H9 (cell line): ENCODE measurements around the gene MYO18A. TPM values are rescaled to one million over a fixed set of nuclear protein-coding genes. Genes with fewer than 3 reads are reported as not detected.

Experiments
- DNase-seq: peaks from one replicate; pipeline ENCODE4 v3.0.0-alpha.2; 2017
- H2AFZ ChIP-seq: one replicate; pipeline ENCODE4 v1.6.1; 2013; ENCODE audit warnings: mild to moderate bottlenecking, low read length, control low read depth, moderate library complexity
- H2AK5ac ChIP-seq: 2 replicates; pipeline ENCODE4 v1.6.1; 2013; ENCODE audit warnings: low read length, control low read depth, mixed read lengths; ENCODE audit not compliant: insufficient read length
- H2BK120ac ChIP-seq: one replicate; pipeline ENCODE4 v1.6.1; 2013; ENCODE audit warnings: low read depth, mild to moderate bottlenecking, low read length, control low read depth, inconsistent platforms; ENCODE audit not compliant: poor library complexity, severe bottlenecking
- H2BK12ac ChIP-seq: 2 replicates; pipeline ENCODE4 v1.6.1; 2013; ENCODE audit warnings: low read length, control low read depth, mixed read lengths, low read depth; ENCODE audit not compliant: insufficient read length
- H2BK15ac ChIP-seq: 2 replicates; pipeline ENCODE4 v1.6.1; 2013; ENCODE audit warnings: low read depth, low read length, control low read depth
- H2BK20ac ChIP-seq: one replicate; pipeline ENCODE4 v1.6.1; 2013; ENCODE audit warnings: low read depth, mild to moderate bottlenecking, low read length, control low read depth, inconsistent platforms; ENCODE audit not compliant: poor library complexity, severe bottlenecking
- H2BK5ac ChIP-seq: 2 replicates; pipeline ENCODE4 v1.6.1; 2013; ENCODE audit warnings: low read length, control low read depth, mixed read lengths; ENCODE audit not compliant: insufficient read length
- H3K14ac ChIP-seq: 2 replicates; pipeline ENCODE4 v1.6.1; 2013; ENCODE audit warnings: low read length, control low read depth; ENCODE audit not compliant: insufficient read depth
- H3K18ac ChIP-seq: 2 replicates; pipeline ENCODE4 v1.6.1; 2013; ENCODE audit warnings: low read depth, mild to moderate bottlenecking, mixed read lengths, low read length, control low read depth; ENCODE audit not compliant: insufficient read length
- H3K23ac ChIP-seq: 2 replicates; pipeline ENCODE4 v1.6.1; 2013; ENCODE audit warnings: low read length, control low read depth, mixed read lengths, low read depth; ENCODE audit not compliant: insufficient read length
- H3K23me2 ChIP-seq: 2 replicates; pipeline ENCODE4 v1.6.1; 2013; ENCODE audit warnings: low read depth, mild to moderate bottlenecking, mixed read lengths, low read length, control low read depth; ENCODE audit not compliant: insufficient read length, poor library complexity, severe bottlenecking
- H3K27ac ChIP-seq: 2 replicates; pipeline ENCODE4 v1.5.1; 2013; ENCODE audit warnings: low read length, control low read depth, mixed read lengths, low read depth; ENCODE audit not compliant: insufficient read length
- H3K27me3 ChIP-seq: 2 replicates; pipeline ENCODE4 v1.6.1; 2013; ENCODE audit warnings: low read length, control low read depth, inconsistent platforms; ENCODE audit not compliant: insufficient read depth
- H3K4ac ChIP-seq: 2 replicates; pipeline ENCODE4 v1.6.1; 2013; ENCODE audit warnings: low read depth, mild to moderate bottlenecking, control low read depth, inconsistent platforms, low read length, moderate library complexity
- H3K4me1 ChIP-seq: 2 replicates; pipeline ENCODE4 v1.6.1; 2013; ENCODE audit warnings: low read length, control low read depth, inconsistent platforms; ENCODE audit not compliant: insufficient read depth
- H3K4me2 ChIP-seq: 2 replicates; pipeline ENCODE4 v1.6.1; 2013; ENCODE audit warnings: low read length, control low read depth, mixed read lengths; ENCODE audit not compliant: insufficient read length, insufficient read depth
- H3K56ac ChIP-seq: 2 replicates; pipeline ENCODE4 v1.6.1; 2013; ENCODE audit warnings: low read depth, mild to moderate bottlenecking, mixed read lengths, low read length, control low read depth; ENCODE audit not compliant: insufficient read length
- H3K79me1 ChIP-seq: 2 replicates; pipeline ENCODE4 v1.6.1; 2013; ENCODE audit warnings: low read depth, mild to moderate bottlenecking, moderate library complexity, low read length, control low read depth, inconsistent platforms; ENCODE audit not compliant: insufficient read depth, poor library complexity, severe bottlenecking
- H3K79me2 ChIP-seq: 2 replicates; pipeline ENCODE4 v1.6.1; 2013; ENCODE audit warnings: low read length, control low read depth, inconsistent platforms; ENCODE audit not compliant: insufficient read depth
- H3K9ac ChIP-seq: 2 replicates; pipeline ENCODE4 v1.6.1; 2013; ENCODE audit warnings: low read length, control low read depth, mixed read lengths; ENCODE audit not compliant: insufficient read length; ENCODE audit errors: extremely low read depth
- H3K9me3 ChIP-seq: one replicate; pipeline ENCODE4 v1.6.1; 2013; ENCODE audit warnings: low read depth, low read length, inconsistent platforms; ENCODE audit not compliant: control insufficient read depth
- H3T11ph ChIP-seq: one replicate; pipeline ENCODE4 v1.6.1; 2013; ENCODE audit warnings: mild to moderate bottlenecking, low read length, control low read depth, inconsistent platforms
- H4K20me1 ChIP-seq: one replicate; pipeline ENCODE4 v1.6.1; 2013; ENCODE audit not compliant: control insufficient read depth, insufficient read length, insufficient read depth
- H4K5ac ChIP-seq: 2 replicates; pipeline ENCODE4 v1.6.1; 2013; ENCODE audit warnings: low read depth, mild to moderate bottlenecking, mixed read lengths, low read length, control low read depth; ENCODE audit not compliant: insufficient read length
- H4K8ac ChIP-seq: replicated peaks from 2 replicates; pipeline ENCODE4 v1.6.1; 2013; ENCODE audit warnings: low read length, control low read depth, mixed read lengths, low read depth; ENCODE audit not compliant: insufficient read length
- H4K91ac ChIP-seq: 2 replicates; pipeline ENCODE4 v1.6.1; 2013; ENCODE audit warnings: low read depth, mild to moderate bottlenecking, moderate library complexity, mixed read lengths, low read length, control low read depth; ENCODE audit not compliant: insufficient read length
- H3K27ac Mint-ChIP-seq, 3 experiments: 2 replicates in 2 of 3; 3 replicates in 1 of 3; pipeline ENCODE4 v1.8.0; 2020 to 2021; ENCODE audit warnings: mixed read lengths in 3 of 3, mild to moderate bottlenecking in 1 of 3, moderate library complexity in 1 of 3
- H3K27me3 Mint-ChIP-seq: 2 replicates; pipeline ENCODE4 v1.8.0; 2021; ENCODE audit warnings: low read depth, mild to moderate bottlenecking, moderate library complexity, mixed read lengths
- H3K36me3 Mint-ChIP-seq, 3 experiments: 2 replicates in 2 of 3; 3 replicates in 1 of 3; pipeline ENCODE4 v1.8.0; 2020 to 2021; ENCODE audit warnings: low read depth in 3 of 3, mixed read lengths in 3 of 3; ENCODE audit not compliant: insufficient read depth in 1 of 3
- H3K4me1 Mint-ChIP-seq, 2 experiments: 2 replicates each; pipeline ENCODE4 v1.8.0; 2020; ENCODE audit warnings: mixed read lengths in 2 of 2
- H3K4me3 Mint-ChIP-seq, 2 experiments: 2 replicates in 1 of 2; 3 replicates in 1 of 2; pipeline ENCODE4 v1.8.0; 2020 to 2021; ENCODE audit warnings: mild to moderate bottlenecking in 2 of 2, mixed read lengths in 2 of 2, moderate library complexity in 1 of 2
- H3K9me3 Mint-ChIP-seq, 2 experiments: 2 replicates in 1 of 2; 3 replicates in 1 of 2; pipeline ENCODE4 v1.8.0; 2020; ENCODE audit warnings: mild to moderate bottlenecking in 2 of 2, mixed read lengths in 2 of 2, moderate library complexity in 1 of 2
- CTCF ChIP-seq: fragments of 200-600 bp; sonication (generic); conservative IDR thresholded peaks from 3 replicates; pipeline ENCODE4 v1.8.0; 2021; ENCODE audit warnings: antibody characterized with exemption, mild to moderate bottlenecking
- WGBS: extraction: QIAGEN DNeasy Blood & Tissue Kit; methylation state at CpG from one replicate; pipeline ENCODE4 v1.1.7; 2013; ENCODE audit warnings: missing lambda C conversion rate, low lambda C conversion rate, mixed read lengths; ENCODE audit not compliant: insufficient read length; ENCODE audit errors: extremely low coverage; 5-methylcytosine and 5-hydroxymethylcytosine counted together
- total RNA-seq: library from RNA; stranded (reverse); gene quantifications from 2 replicates; pipeline ENCODE4 v1.2.1, GENCODE V29; 2021

Gene MYO18A
- total RNA-seq, 1 experiment from 2014 or later = 21.6 TPM

- no peak overlapping the region for H4K5ac ChIP-seq
- H3K36me3 Mint-ChIP-seq = no peaks in the 10 kb centered on the region; a peak in 2 of 7 replicates
- H2BK15ac ChIP-seq = no peak overlapping the region
- H2BK5ac ChIP-seq = no peak overlapping the region
- H2BK120ac ChIP-seq = no peak overlapping the region
- no peaks in the 10 kb centered on the region for H3K9me3 Mint-ChIP-seq
- no peaks in the 10 kb centered on the region for H3K27me3 ChIP-seq
- H2AK5ac ChIP-seq = no peak overlapping the region
- DNase-seq = no peak
- H4K20me1 ChIP-seq = no peaks in the 10 kb centered on the region
- no peak overlapping the region for H3K4me3 Mint-ChIP-seq
- no peak for TF ChIP-seq CTCF
- no peaks in the 10 kb centered on the region for H3K79me1 ChIP-seq
- H3K23ac ChIP-seq = no peak overlapping the region
- no peaks in the 10 kb centered on the region; the same call in 1 of the 2 replicates for H3K27me3 Mint-ChIP-seq
- H2AFZ ChIP-seq = no peak overlapping the region
- H2BK20ac ChIP-seq = no peak overlapping the region
- H3K23me2 ChIP-seq = no peaks in the 10 kb centered on the region
- no peak overlapping the region for H3K9ac ChIP-seq
- H4K8ac ChIP-seq = no peak overlapping the region
- peaks cover 44 to 56% of the 10 kb centered on the region in 2 experiments for H3K4me1 Mint-ChIP-seq
- no peak overlapping the region for H3K27ac ChIP-seq
- peak overlapping the region in 1 of 3 experiments; percentile 33; a peak in 2 of 7 replicates for H3K27ac Mint-ChIP-seq
- H3K18ac ChIP-seq = no peak overlapping the region
- peaks cover 4% of the 10 kb centered on the region; the same call in 1 of the 2 replicates for H3K4me1 ChIP-seq
- H3T11ph ChIP-seq = no peak overlapping the region
- no peaks in the 10 kb centered on the region for H3K9me3 ChIP-seq
- H3K79me2 ChIP-seq = no peaks in the 10 kb centered on the region
- H3K56ac ChIP-seq = no peak overlapping the region
- no peak overlapping the region for H3K14ac ChIP-seq
- H3K4me2 ChIP-seq = no peak overlapping the region
- no peak overlapping the region for H2BK12ac ChIP-seq
- H3K4ac ChIP-seq = no peak overlapping the region
- WGBS = no CpG with 5 or more reads among the region's 9 CpGs
- H4K91ac ChIP-seq = no peak overlapping the region
These were observed 109.4 kb downstream of the MYO18A start for GRCh38 chr17:29070781-29071180.
